SIG-M5 treated with dmso at 0.1 percent for 504 hours (cell line): ENCODE results near the gene F12.

Experiments used
- DNase-seq: peaks from one replicate; lab custom pipeline; 2025; ENCODE audit not compliant: unreplicated experiment; lab: John Stamatoyannopoulos, UW

The F12 gene

GRCh38 chr5:177446200-177447065, 37.1 kb upstream of the F12 start, which contains the start of gene PRR7:
PRR7 (plus strand) TSS chr5:177446814; CDS start chr5:177455068, 8,254 bp downstream.
- DNase-seq: peak; percentile 70

DNA sequence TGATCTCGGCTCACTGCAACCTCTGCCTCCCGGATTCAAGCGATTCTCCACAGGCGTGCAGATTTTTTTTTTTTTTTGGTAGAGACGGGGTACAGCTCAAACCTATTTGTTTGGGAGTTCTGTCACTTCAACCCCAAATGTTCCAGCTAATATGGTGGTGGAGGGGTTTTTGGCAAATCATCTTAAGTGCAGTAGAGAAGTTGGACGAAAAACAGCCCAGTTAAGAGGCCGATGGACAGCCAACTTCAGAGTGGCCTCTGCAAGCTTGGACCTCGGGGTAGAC, 36.5 kb upstream of the F12 start:
- no peak for DNase-seq

DNA sequence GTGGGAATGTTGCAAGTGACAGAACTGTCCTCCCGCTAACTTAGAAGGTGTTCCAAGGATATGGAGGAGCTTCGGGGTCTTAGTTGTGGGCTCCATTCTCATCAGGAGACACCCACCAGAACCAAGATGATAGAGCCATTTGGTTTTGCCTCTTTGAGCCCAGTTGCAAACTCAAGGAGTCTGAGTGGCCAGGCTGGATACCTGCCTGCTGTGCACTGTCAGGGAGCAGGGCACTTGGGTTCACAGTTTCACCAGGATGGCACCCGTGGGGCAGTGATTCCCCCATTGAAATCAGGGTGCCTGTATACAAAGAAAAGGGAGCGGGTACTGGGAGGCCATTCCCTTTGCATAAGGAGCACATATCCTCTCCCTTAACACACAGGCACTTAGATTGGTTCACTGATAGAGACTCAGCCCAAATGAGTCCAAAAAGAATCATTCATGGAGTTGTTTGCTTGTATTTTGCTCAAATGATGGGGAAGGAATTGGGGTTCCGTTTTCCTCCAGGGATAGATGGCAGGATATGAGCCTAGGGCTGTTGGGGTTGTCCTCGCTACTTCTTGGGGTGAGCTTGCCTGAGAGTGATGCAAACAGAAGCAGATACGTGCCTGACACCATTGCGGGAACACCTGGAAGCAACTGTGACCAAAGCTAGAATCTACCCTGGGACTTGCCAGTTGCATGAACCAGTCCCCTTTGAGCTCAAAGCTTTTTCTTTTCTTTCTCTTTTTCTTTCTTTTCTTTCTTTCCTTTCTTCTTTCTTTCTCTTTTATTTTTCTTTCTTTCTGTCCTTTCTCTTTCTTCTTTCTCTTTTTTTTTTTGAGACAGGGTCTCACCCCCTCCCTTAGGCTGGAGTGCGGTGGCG, 35.9 kb upstream of the F12 start:
- peak; percentile 59 for DNase-seq

- no peak for DNase-seq
These were observed 35.0 kb upstream of the F12 start for GRCh38 chr5:177444106-177445051.

DNA sequence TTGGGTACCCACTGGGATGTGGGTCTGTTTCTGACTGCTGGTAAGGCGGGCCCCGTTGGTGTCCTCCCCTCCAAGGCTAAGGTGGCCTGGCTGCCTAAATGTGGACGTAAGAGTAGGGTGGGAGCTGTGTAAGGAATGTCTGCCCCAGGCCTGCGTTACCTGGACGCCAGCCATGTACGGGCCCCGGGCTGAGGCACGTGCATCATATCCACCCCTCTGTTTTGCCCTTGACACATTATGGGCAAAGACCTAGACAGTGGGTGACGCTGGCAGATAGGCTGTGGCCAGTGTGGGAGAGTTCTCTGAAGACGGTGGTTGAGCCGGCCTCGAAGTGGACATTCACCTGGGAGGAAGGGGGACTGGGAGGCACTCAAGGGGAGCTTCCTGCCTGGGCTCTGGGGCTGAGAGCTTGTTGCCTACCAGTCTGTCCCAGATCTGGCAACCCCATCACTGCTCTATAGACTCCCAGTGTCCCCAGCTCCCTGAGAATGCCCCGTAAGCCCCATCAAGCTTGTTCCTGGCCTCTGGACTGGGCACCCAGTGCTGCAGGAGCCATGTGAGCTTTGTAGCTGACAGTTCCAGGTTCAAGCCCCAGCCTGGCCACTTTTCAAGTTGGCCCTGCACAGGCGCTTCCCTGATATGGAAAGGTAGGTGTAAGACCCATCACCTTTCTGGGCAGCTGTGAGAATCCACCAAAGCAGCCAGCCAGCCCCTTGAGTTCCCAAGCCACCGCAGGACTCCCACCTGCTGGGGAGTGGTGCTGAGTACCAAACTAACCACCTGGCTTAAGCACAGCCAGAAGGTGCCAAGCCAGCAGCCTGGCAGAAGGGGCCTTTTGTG, 34.0 kb upstream of the F12 start:
- no peak for DNase-seq

DNA sequence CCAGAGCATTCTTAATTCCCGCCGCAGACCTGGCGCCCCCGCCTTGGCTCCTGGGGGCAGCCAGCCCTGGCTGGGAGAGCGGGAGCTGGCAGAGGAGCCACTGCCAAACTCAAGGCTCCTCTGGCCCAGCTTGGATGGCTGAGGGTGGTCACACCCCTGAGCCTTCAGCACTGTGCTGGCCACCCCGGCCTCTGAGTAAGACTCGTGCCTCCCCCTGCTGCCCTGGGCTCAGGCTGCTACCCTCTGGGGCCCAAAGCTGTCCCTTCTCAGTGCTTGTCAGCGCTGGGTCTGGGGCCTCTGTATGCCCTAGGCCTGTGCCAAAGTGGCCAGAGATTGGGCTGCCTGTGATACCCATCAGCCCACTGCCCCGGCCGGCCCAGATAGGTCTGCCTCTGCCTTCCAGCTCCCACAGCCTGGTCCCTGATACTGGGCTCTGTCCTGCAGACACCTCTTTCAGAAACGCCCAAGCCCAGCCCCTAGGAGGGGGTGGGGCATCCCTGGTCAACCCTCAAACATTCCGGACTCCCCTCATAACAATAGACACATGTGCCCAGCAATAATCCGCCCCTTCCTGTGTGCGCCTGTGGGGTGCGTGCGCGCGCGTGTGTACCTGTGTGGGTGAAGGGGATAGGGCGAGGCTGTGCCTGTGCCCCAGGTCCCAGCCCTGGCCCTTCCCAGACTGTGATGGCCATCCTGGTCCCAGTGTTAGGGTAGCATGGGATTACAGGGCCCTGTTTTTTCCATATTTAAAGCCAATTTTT, 32.9 kb upstream of the F12 start:
- no peak for DNase-seq

DNA sequence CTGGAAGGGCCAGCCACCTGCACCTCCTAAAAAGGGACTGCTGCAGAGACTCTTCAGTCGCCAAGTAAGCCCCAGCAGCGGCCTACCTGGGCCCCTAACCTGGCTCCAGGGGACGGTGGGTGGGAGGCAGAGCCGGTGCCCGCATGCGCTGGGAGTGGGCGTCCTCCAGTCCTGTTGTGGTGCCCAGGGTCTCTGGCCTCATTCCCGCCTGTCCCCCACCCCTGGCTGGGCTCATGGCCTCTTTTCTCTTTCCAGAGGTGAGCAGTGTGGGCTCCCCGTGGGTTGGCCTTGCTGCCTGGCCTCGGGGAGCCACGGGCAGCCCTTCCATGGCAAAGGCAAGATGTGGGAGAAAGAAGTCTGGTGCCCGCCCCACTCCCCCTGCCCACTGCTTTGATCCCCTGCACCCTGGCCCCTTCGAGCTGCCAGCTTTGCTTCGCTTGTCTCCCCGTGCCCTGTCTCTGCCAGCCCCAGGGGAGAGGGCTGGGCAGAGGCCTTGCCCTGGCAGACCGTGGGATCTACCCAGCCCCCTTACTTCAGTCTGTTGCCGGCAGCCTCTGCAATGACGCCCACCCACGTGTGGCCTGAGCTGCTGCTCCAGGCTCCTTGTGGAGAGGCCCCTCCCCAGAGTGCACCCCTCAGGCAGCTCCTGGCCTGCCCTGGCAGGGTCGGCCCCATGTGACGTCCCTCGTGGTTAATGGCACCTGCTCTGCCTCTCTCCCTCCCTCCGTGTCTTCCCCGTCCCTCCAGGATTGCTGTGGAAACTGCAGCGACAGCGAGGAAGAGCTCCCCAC, 31.8 kb upstream of the F12 start:
- no peak for DNase-seq

DNA sequence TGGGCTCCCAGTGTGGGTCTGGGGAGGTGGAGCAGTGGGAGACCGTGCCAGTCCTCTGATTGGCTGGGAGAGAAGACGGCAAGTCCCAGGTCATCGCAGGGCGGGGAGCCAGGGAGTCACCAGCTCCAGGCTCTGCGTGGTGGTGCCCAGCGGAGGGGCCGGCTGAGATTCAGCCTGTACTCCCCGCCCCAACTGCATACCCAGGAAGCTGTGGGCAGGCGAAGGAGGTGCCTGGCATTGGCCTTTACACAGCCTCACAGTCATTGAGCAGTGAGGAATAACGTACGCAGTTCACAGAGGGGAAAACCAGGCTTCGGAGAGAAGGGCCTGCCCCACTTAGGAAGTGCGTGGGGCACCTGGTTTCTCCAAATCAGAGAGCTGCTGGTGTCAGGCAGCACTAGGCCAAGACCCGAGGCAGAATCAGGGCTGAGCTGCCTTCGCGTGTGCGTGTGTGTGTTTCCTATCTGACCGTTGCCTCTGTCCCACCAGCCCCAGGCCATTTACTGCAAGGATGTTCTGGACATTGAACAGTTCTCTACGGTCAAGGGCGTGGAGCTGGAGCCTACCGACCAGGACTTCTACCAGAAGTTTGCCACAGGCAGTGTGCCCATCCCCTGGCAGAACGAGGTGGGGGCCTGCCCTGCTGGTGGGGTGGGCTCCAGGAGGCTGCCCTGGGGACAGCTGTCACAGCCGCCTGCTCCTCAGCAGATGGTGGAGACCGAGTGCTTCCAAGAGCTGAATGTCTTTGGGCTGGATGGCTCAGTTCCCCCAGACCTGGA, 31.0 kb upstream of the F12 start:
- no peak for DNase-seq

DNA sequence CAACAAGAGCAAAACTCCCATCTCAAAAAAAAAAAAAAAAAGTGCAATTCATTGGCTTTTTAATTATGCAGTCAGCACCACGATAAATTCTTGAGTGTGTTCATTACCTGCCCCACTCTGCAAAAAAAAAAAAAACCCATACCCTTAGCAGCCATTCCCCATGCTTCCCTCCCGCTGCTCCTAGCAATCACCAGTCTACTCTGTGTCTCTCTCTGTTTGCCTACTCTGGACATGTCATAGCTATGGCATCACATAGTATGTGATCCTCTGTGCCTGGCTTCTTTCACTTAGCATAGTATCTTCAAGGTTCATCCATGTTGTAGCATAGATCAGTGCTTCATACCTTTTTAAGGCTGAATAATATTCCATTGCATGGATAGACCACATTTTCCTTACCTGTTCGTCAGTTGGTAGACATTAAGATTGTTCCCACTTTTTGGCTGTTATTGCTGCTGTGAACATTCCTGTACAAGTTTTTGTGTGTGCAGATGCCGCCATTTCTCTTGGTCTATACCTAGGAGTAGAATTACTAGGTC, 30.2 kb upstream of the F12 start:
- DNase-seq: no peak

GRCh38 chr5:177438468-177438867, 29.1 kb upstream of the F12 start:
- no peak for DNase-seq

DNA sequence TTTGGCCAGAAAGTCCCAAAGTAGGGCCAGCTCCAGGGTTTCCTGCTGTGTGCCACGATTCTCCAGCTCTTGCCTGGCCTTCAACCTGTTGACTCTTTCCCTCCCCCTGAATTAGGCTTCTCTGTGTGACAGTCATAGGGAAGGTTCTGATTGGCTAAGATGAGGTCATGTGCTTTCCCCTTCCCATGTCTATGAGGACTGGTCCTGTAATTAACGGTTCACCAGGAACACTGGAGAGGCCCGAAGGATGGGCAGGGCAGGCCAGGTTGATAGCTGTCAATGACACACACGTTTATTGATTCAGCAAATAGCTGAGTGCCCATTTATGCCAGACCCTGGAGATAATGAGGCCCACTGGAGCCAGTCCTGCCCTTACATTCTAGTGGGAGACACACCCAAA, 28.3 kb upstream of the F12 start:
- no peak for DNase-seq

- DNase-seq: no peak
These were observed 26.6 kb upstream of the F12 start for GRCh38 chr5:177435847-177436536.

- no peak for DNase-seq
These were observed 25.8 kb upstream of the F12 start for GRCh38 chr5:177434942-177435738.

DNA sequence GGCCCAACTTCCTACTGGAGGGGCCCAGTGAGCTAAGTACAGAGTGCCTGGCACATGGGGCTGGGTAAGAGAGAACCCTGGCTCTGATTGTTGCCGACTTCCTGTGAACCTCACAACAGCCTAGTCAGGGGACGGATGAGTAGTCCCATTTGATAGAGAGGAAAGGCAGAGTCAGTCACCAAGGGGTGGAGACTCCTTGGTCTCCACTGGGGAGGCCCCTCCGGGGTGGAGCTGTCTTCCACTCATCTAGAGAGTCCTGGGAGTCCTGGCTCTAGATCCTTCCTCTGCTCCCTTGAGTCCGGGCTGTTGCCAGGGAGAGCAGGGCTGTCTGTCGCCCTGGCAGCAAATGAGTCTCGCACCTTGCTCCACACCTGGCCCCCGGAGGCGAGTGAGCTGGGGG, 25.1 kb upstream of the F12 start:
- no peak for DNase-seq

- no peak for DNase-seq
These were observed 24.4 kb upstream of the F12 start for GRCh38 chr5:177433658-177434217.
